ENCODE data around the gene KRT14. TPM values are rescaled to one million over a fixed set of nuclear protein-coding genes. Genes with fewer than 3 reads are reported as not detected.

KRT14 gene
- total and polyA plus RNA-seq, 2 donors (not counting 3 experiments of a cell fraction or from before 2014, with no cell fraction given), result 0.12 to 0.66 TPM

DNA sequence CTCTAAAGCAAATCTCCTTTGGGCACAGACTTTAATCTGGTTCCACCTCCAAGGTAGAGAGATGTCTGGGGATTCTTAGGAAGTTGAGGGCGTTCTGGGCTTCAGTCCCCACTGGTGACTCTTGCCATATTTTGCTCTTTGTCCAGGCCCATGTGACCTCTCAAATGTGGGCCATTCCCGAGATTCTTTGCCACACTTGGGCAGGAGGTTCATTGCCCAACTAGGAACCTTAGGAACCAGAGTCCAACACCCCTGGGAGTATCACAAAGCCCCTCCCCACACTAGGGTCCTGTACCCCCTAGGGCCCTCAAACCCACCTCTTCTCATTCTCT, 6.5 kb downstream of the KRT14 start:
- ChIA-PET POLR2A (no interaction called here), CTCF (interaction anchor here (0.5 to 2.6 kb wide), 19 partner anchors 9 to 723 kb away, joined by 3 to 44 read pairs (median 5); no protein-coding TSS in a partner anchor)
- Histone ChIP-seq H3K4me2 (ENCODE audit: insufficient read depth, low read length) (no peak overlapping the region), H4K20me1 (replicated peaks; ENCODE audit: control insufficient read depth, extremely low read depth, insufficient read depth, low read length) (no peaks in the 10 kb centered on the region), H3K4me3 (replicated peaks in 1 of 3; ENCODE audit: insufficient read depth in 1 of 3, low read depth in 1 of 3, low read length in 3 of 3) (no peak overlapping the region), H3K36me3 (ENCODE audit: control insufficient read depth in 2 of 2, extremely low read depth in 1 of 2, insufficient read depth in 2 of 2, low read length in 2 of 2) (no peaks in the 10 kb centered on the region), H3K9ac (replicated peaks; ENCODE audit: extremely low read depth, insufficient read depth, low read length) (no peak overlapping the region), H2AFZ (ENCODE audit: low read depth, low read length) (no peak overlapping the region), H3K9me1 (replicated peaks; ENCODE audit: control insufficient read depth, extremely low read depth, insufficient read depth, low read length) (no peaks in the 10 kb centered on the region), H3K9me3 (replicated peaks; ENCODE audit: control insufficient read depth, insufficient read depth, low read length) (no peaks in the 10 kb centered on the region), H3K4me1 (ENCODE audit: control insufficient read depth, extremely low read depth, insufficient read depth, low read length) (no peaks in the 10 kb centered on the region), H3K79me2 (ENCODE audit: control insufficient read depth, insufficient read depth, low read length) (no peaks in the 10 kb centered on the region), H3K27ac (ENCODE audit: insufficient read depth, low read depth, low read length) (no peak overlapping the region), H3K27me3 (ENCODE audit: control insufficient read depth in 2 of 2, insufficient read depth in 2 of 2, low read length in 2 of 2) (peaks cover 0 to 4% of the 10 kb centered on the region in 2 experiments)
- TF ChIP-seq MAX (IDR thresholded peaks at IDR 0.05; ENCODE audit: insufficient read depth, insufficient read length) (no peak), POLR2A (IDR thresholded peaks at IDR 0.05; ENCODE audit: low read depth, low read length) (no peak), POLR2AphosphoS5 (IDR thresholded peaks at IDR 0.05; ENCODE audit: insufficient read depth, low read depth, low read length) (no peak), GATA2 (IDR thresholded peaks at IDR 0.05; ENCODE audit: insufficient read depth, insufficient read length, low read depth, low read length) (no peak), JUN (IDR thresholded peaks at IDR 0.05; ENCODE audit: borderline replicate concordance, insufficient read depth, insufficient read length, low read depth) (no peak), MYC (IDR thresholded peaks at IDR 0.05; ENCODE audit: low read depth, low read length) (no peak), EZH2 (IDR thresholded peaks at IDR 0.05; ENCODE audit: borderline replicate concordance, low read depth, low read length, severe bottlenecking) (no peak), FOS (IDR thresholded peaks at IDR 0.05; ENCODE audit: borderline replicate concordance, insufficient read depth, low read length) (no peak)
- TF ChIP-seq, protein P1, sequence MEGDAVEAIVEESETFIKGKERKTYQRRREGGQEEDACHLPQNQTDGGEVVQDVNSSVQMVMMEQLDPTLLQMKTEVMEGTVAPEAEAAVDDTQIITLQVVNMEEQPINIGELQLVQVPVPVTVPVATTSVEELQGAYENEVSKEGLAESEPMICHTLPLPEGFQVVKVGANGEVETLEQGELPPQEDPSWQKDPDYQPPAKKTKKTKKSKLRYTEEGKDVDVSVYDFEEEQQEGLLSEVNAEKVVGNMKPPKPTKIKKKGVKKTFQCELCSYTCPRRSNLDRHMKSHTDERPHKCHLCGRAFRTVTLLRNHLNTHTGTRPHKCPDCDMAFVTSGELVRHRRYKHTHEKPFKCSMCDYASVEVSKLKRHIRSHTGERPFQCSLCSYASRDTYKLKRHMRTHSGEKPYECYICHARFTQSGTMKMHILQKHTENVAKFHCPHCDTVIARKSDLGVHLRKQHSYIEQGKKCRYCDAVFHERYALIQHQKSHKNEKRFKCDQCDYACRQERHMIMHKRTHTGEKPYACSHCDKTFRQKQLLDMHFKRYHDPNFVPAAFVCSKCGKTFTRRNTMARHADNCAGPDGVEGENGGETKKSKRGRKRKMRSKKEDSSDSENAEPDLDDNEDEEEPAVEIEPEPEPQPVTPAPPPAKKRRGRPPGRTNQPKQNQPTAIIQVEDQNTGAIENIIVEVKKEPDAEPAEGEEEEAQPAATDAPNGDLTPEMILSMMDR (IDR thresholded peaks at IDR 0.05; ENCODE audit: extremely low read depth in 1 of 2, insufficient read depth in 1 of 2, low read depth in 1 of 2, low read length in 2 of 2), result no peak
- DNase-seq (ENCODE audit: low read depth, low spot score) (no peak), FAIRE-seq (no peak)
- dilution Hi-C loops (cut with MboI; ENCODE audit: extremely low pct_ligation_motif_present, low sequenced_read_pairs) (no loop called here), intact Hi-C loops (cut with micrococcal nuclease) (no loop called here)
- no TSS peak for BruUV-seq (replicated peaks)

Data from endothelial cell of umbilical vein (primary cell).